H9 (cell line): ENCODE measurements around the gene IGFLR1. TPM values are rescaled to one million over a fixed set of nuclear protein-coding genes. Genes with fewer than 3 reads are reported as not detected.

Source experiments
- DNase-seq: peaks from one replicate; pipeline ENCODE4 v3.0.0-alpha.2; 2017
- H2AFZ ChIP-seq: one replicate; pipeline ENCODE4 v1.6.1; 2013; ENCODE audit warnings: mild to moderate bottlenecking, low read length, control low read depth, moderate library complexity
- H2AK5ac ChIP-seq: 2 replicates; pipeline ENCODE4 v1.6.1; 2013; ENCODE audit warnings: low read length, control low read depth, mixed read lengths; ENCODE audit not compliant: insufficient read length
- H2BK120ac ChIP-seq: one replicate; pipeline ENCODE4 v1.6.1; 2013; ENCODE audit warnings: low read depth, mild to moderate bottlenecking, low read length, control low read depth, inconsistent platforms; ENCODE audit not compliant: poor library complexity, severe bottlenecking
- H2BK12ac ChIP-seq: 2 replicates; pipeline ENCODE4 v1.6.1; 2013; ENCODE audit warnings: low read length, control low read depth, mixed read lengths, low read depth; ENCODE audit not compliant: insufficient read length
- H2BK15ac ChIP-seq: 2 replicates; pipeline ENCODE4 v1.6.1; 2013; ENCODE audit warnings: low read depth, low read length, control low read depth
- H2BK20ac ChIP-seq: one replicate; pipeline ENCODE4 v1.6.1; 2013; ENCODE audit warnings: low read depth, mild to moderate bottlenecking, low read length, control low read depth, inconsistent platforms; ENCODE audit not compliant: poor library complexity, severe bottlenecking
- H2BK5ac ChIP-seq: 2 replicates; pipeline ENCODE4 v1.6.1; 2013; ENCODE audit warnings: low read length, control low read depth, mixed read lengths; ENCODE audit not compliant: insufficient read length
- H3K14ac ChIP-seq: 2 replicates; pipeline ENCODE4 v1.6.1; 2013; ENCODE audit warnings: low read length, control low read depth; ENCODE audit not compliant: insufficient read depth
- H3K18ac ChIP-seq: 2 replicates; pipeline ENCODE4 v1.6.1; 2013; ENCODE audit warnings: low read depth, mild to moderate bottlenecking, mixed read lengths, low read length, control low read depth; ENCODE audit not compliant: insufficient read length
- H3K23ac ChIP-seq: 2 replicates; pipeline ENCODE4 v1.6.1; 2013; ENCODE audit warnings: low read length, control low read depth, mixed read lengths, low read depth; ENCODE audit not compliant: insufficient read length
- H3K23me2 ChIP-seq: 2 replicates; pipeline ENCODE4 v1.6.1; 2013; ENCODE audit warnings: low read depth, mild to moderate bottlenecking, mixed read lengths, low read length, control low read depth; ENCODE audit not compliant: insufficient read length, poor library complexity, severe bottlenecking
- H3K27ac ChIP-seq: 2 replicates; pipeline ENCODE4 v1.5.1; 2013; ENCODE audit warnings: low read length, control low read depth, mixed read lengths, low read depth; ENCODE audit not compliant: insufficient read length
- H3K27me3 ChIP-seq: 2 replicates; pipeline ENCODE4 v1.6.1; 2013; ENCODE audit warnings: low read length, control low read depth, inconsistent platforms; ENCODE audit not compliant: insufficient read depth
- H3K4ac ChIP-seq: 2 replicates; pipeline ENCODE4 v1.6.1; 2013; ENCODE audit warnings: low read depth, mild to moderate bottlenecking, control low read depth, inconsistent platforms, low read length, moderate library complexity
- H3K4me1 ChIP-seq: 2 replicates; pipeline ENCODE4 v1.6.1; 2013; ENCODE audit warnings: low read length, control low read depth, inconsistent platforms; ENCODE audit not compliant: insufficient read depth
- H3K4me2 ChIP-seq: 2 replicates; pipeline ENCODE4 v1.6.1; 2013; ENCODE audit warnings: low read length, control low read depth, mixed read lengths; ENCODE audit not compliant: insufficient read length, insufficient read depth
- H3K56ac ChIP-seq: 2 replicates; pipeline ENCODE4 v1.6.1; 2013; ENCODE audit warnings: low read depth, mild to moderate bottlenecking, mixed read lengths, low read length, control low read depth; ENCODE audit not compliant: insufficient read length
- H3K79me1 ChIP-seq: 2 replicates; pipeline ENCODE4 v1.6.1; 2013; ENCODE audit warnings: low read depth, mild to moderate bottlenecking, moderate library complexity, low read length, control low read depth, inconsistent platforms; ENCODE audit not compliant: insufficient read depth, poor library complexity, severe bottlenecking
- H3K79me2 ChIP-seq: 2 replicates; pipeline ENCODE4 v1.6.1; 2013; ENCODE audit warnings: low read length, control low read depth, inconsistent platforms; ENCODE audit not compliant: insufficient read depth
- H3K9ac ChIP-seq: 2 replicates; pipeline ENCODE4 v1.6.1; 2013; ENCODE audit warnings: low read length, control low read depth, mixed read lengths; ENCODE audit not compliant: insufficient read length; ENCODE audit errors: extremely low read depth
- H3K9me3 ChIP-seq: one replicate; pipeline ENCODE4 v1.6.1; 2013; ENCODE audit warnings: low read depth, low read length, inconsistent platforms; ENCODE audit not compliant: control insufficient read depth
- H3T11ph ChIP-seq: one replicate; pipeline ENCODE4 v1.6.1; 2013; ENCODE audit warnings: mild to moderate bottlenecking, low read length, control low read depth, inconsistent platforms
- H4K20me1 ChIP-seq: one replicate; pipeline ENCODE4 v1.6.1; 2013; ENCODE audit not compliant: control insufficient read depth, insufficient read length, insufficient read depth
- H4K5ac ChIP-seq: 2 replicates; pipeline ENCODE4 v1.6.1; 2013; ENCODE audit warnings: low read depth, mild to moderate bottlenecking, mixed read lengths, low read length, control low read depth; ENCODE audit not compliant: insufficient read length
- H4K8ac ChIP-seq: replicated peaks from 2 replicates; pipeline ENCODE4 v1.6.1; 2013; ENCODE audit warnings: low read length, control low read depth, mixed read lengths, low read depth; ENCODE audit not compliant: insufficient read length
- H4K91ac ChIP-seq: 2 replicates; pipeline ENCODE4 v1.6.1; 2013; ENCODE audit warnings: low read depth, mild to moderate bottlenecking, moderate library complexity, mixed read lengths, low read length, control low read depth; ENCODE audit not compliant: insufficient read length
- H3K27ac Mint-ChIP-seq, 3 experiments: 2 replicates in 2 of 3; 3 replicates in 1 of 3; pipeline ENCODE4 v1.8.0; 2020 to 2021; ENCODE audit warnings: mixed read lengths in 3 of 3, mild to moderate bottlenecking in 1 of 3, moderate library complexity in 1 of 3
- H3K27me3 Mint-ChIP-seq: 2 replicates; pipeline ENCODE4 v1.8.0; 2021; ENCODE audit warnings: low read depth, mild to moderate bottlenecking, moderate library complexity, mixed read lengths
- H3K36me3 Mint-ChIP-seq, 3 experiments: 2 replicates in 2 of 3; 3 replicates in 1 of 3; pipeline ENCODE4 v1.8.0; 2020 to 2021; ENCODE audit warnings: low read depth in 3 of 3, mixed read lengths in 3 of 3; ENCODE audit not compliant: insufficient read depth in 1 of 3
- H3K4me1 Mint-ChIP-seq, 2 experiments: 2 replicates each; pipeline ENCODE4 v1.8.0; 2020; ENCODE audit warnings: mixed read lengths in 2 of 2
- H3K4me3 Mint-ChIP-seq, 2 experiments: 2 replicates in 1 of 2; 3 replicates in 1 of 2; pipeline ENCODE4 v1.8.0; 2020 to 2021; ENCODE audit warnings: mild to moderate bottlenecking in 2 of 2, mixed read lengths in 2 of 2, moderate library complexity in 1 of 2
- H3K9me3 Mint-ChIP-seq, 2 experiments: 2 replicates in 1 of 2; 3 replicates in 1 of 2; pipeline ENCODE4 v1.8.0; 2020; ENCODE audit warnings: mild to moderate bottlenecking in 2 of 2, mixed read lengths in 2 of 2, moderate library complexity in 1 of 2
- WGBS: extraction: QIAGEN DNeasy Blood & Tissue Kit; methylation state at CpG from one replicate; pipeline ENCODE4 v1.1.7; 2013; ENCODE audit warnings: missing lambda C conversion rate, low lambda C conversion rate, mixed read lengths; ENCODE audit not compliant: insufficient read length; ENCODE audit errors: extremely low coverage; 5-methylcytosine and 5-hydroxymethylcytosine counted together
- total RNA-seq: library from RNA; stranded (reverse); gene quantifications from 2 replicates; pipeline ENCODE4 v1.2.1, GENCODE V29; 2021
- TF ChIP-seq, protein P1 (sequence below): fragments of 200-600 bp; sonication (generic); conservative IDR thresholded peaks from 3 replicates; pipeline ENCODE4 v1.8.0; 2021; ENCODE audit warnings: antibody characterized with exemption, mild to moderate bottlenecking

IGFLR1 gene
- total RNA-seq, 1 experiment from 2014 or later = 2.9 TPM

- Histone ChIP-seq H3K56ac (no peak overlapping the region), H3K27ac (no peak overlapping the region), H3K9me3 (no peaks in the 10 kb centered on the region), H4K91ac (no peak overlapping the region), H3K4me2 (no peak overlapping the region), H2BK5ac (no peak overlapping the region), H3K4me1 (no peaks in the 10 kb centered on the region), H2BK120ac (no peak overlapping the region), H3K4ac (no peak overlapping the region), H3K9ac (no peak overlapping the region), H4K8ac (no peak overlapping the region), H3K27me3 (peaks cover 3% of the 10 kb centered on the region; the same call in 1 of the 2 replicates), H3K79me1 (no peaks in the 10 kb centered on the region), H3K79me2 (no peaks in the 10 kb centered on the region), H3K23me2 (peaks cover under 1% of the 10 kb centered on the region), H3K14ac (no peak overlapping the region), H2AK5ac (no peak overlapping the region), H3T11ph (no peak overlapping the region), H2BK15ac (no peak overlapping the region), H2AFZ (no peak overlapping the region), H3K23ac (no peak overlapping the region), H4K20me1 (peaks cover 3% of the 10 kb centered on the region), H2BK20ac (no peak overlapping the region), H4K5ac (no peak overlapping the region), H2BK12ac (no peak overlapping the region), H3K18ac (no peak overlapping the region)
- DNase-seq = no peak
- peak overlapping the region in 1 of 3 experiments; percentile 52; a peak in 1 of 7 replicates for H3K27ac Mint-ChIP-seq
- TF ChIP-seq, protein P1, sequence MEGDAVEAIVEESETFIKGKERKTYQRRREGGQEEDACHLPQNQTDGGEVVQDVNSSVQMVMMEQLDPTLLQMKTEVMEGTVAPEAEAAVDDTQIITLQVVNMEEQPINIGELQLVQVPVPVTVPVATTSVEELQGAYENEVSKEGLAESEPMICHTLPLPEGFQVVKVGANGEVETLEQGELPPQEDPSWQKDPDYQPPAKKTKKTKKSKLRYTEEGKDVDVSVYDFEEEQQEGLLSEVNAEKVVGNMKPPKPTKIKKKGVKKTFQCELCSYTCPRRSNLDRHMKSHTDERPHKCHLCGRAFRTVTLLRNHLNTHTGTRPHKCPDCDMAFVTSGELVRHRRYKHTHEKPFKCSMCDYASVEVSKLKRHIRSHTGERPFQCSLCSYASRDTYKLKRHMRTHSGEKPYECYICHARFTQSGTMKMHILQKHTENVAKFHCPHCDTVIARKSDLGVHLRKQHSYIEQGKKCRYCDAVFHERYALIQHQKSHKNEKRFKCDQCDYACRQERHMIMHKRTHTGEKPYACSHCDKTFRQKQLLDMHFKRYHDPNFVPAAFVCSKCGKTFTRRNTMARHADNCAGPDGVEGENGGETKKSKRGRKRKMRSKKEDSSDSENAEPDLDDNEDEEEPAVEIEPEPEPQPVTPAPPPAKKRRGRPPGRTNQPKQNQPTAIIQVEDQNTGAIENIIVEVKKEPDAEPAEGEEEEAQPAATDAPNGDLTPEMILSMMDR = no peak
- no peak overlapping the region for H3K4me3 Mint-ChIP-seq
- H3K27me3 Mint-ChIP-seq = peaks cover 22% of the 10 kb centered on the region
- peaks cover 4 to 10% of the 10 kb centered on the region in 2 experiments for H3K4me1 Mint-ChIP-seq
- H3K36me3 Mint-ChIP-seq = no peaks in the 10 kb centered on the region; a peak in 1 of 7 replicates
- H3K9me3 Mint-ChIP-seq = no peaks in the 10 kb centered on the region
- no CpG with 5 or more reads among the region's 9 CpGs for WGBS
These were observed 49.6 kb upstream of the IGFLR1 start for GRCh38 chr19:35791814-35792279.
